ENCODE results near the gene EXOC4. TPM values are rescaled to one million over a fixed set of nuclear protein-coding genes. Genes with fewer than 3 reads are reported as not detected.

Gene EXOC4
- total RNA-seq, 2 experiments from 2014 or later = 58.0 to 59.9 TPM

DNA sequence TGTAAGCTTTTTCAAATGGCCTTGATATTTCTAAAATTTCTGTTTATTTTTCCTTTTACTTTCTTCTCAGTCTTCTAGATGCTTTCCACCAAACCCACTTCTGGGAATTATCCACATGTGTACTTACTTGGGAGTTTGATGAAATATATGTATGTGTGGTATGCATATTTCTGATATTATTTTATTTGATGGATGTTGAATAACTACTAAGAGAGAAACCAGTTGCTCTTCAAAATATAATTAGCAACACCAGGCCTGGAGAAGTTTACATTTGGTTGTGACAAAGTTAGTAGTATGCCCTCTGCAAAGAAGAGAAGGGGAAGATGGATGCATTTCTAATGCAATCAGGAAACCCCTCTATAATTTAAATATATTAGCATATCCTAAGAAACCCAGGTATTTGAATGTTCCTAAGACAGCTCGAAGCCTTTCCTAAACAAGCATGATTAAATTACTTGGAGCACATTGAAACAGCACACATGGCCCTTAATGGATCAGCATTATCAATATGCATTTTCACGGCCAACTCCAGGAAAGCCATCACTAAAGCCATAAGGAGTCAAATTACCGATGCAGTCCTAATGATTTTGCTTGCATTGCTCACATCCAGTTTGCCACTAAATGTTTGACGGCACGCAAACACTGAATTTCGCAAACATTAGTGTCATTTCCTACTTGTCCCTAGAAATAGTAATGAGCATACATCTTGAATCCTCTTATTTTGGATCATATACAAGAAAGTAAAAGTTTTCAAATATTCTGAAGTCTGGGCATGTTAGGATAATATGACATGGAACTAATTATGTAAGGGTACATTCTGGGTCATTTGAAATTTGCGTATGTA, 393.8 kb downstream of the EXOC4 start:
- Histone ChIP-seq H3K36me3 (ENCODE audit: insufficient read depth, low read length) (no peaks in the 10 kb centered on the region), H3K4me1 (ENCODE audit: insufficient read depth, low read length) (no peaks in the 10 kb centered on the region), H3K27ac (ENCODE audit: low read depth in 1 of 2, low read length in 2 of 2) (no peak overlapping the region), H3K27me3 (ENCODE audit: control insufficient read depth in 1 of 2, insufficient read depth in 2 of 2, low read length in 2 of 2) (no peaks in the 10 kb centered on the region), H3K4me3 (ENCODE audit: low read length) (no peak overlapping the region), H3K9me3 (ENCODE audit: control insufficient read depth in 1 of 2, insufficient read depth in 1 of 2, low read length in 2 of 2) (no peaks in the 10 kb centered on the region)
- ChIA-PET POLR2A (no interaction called here), CTCF (no interaction called here)
- intact Hi-C loops (cut with DNase I, micrococcal nuclease) = no loop called here
- Mint-ChIP-seq H3K27ac (no peak overlapping the region), H3K4me1 (ENCODE audit: low read depth) (no peaks in the 10 kb centered on the region), H3K4me3 (no peak overlapping the region), H3K36me3 (ENCODE audit: low read depth) (peaks cover 23% of the 10 kb centered on the region), H3K27me3 (no peaks in the 10 kb centered on the region), H3K9me3 (peaks cover 3% of the 10 kb centered on the region)
- DNase-seq (no peak), ATAC-seq (ENCODE audit: poor library complexity) (no peak)
- TF ChIP-seq, protein P1, sequence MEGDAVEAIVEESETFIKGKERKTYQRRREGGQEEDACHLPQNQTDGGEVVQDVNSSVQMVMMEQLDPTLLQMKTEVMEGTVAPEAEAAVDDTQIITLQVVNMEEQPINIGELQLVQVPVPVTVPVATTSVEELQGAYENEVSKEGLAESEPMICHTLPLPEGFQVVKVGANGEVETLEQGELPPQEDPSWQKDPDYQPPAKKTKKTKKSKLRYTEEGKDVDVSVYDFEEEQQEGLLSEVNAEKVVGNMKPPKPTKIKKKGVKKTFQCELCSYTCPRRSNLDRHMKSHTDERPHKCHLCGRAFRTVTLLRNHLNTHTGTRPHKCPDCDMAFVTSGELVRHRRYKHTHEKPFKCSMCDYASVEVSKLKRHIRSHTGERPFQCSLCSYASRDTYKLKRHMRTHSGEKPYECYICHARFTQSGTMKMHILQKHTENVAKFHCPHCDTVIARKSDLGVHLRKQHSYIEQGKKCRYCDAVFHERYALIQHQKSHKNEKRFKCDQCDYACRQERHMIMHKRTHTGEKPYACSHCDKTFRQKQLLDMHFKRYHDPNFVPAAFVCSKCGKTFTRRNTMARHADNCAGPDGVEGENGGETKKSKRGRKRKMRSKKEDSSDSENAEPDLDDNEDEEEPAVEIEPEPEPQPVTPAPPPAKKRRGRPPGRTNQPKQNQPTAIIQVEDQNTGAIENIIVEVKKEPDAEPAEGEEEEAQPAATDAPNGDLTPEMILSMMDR (IDR thresholded peaks at IDR 0.05) = no peak

DNA sequence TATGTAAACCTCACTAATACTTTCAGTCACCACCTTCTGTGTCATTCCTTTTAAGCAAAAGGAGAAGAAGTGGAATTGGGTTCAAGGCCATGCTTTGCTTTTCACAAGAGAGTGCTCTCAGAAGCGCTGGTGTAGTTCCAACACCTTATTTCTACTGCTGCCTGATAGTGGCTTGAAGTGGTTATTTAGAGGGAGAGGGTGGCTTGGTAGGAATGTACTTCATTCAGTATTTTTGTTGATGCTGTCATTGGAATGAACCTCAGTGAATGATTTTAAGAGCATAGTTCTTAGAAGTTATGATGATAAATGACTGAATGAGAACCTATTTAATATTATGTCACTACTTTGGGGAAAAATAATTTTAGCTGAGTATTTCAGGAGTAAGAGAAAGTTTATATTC, 396.7 kb downstream of the EXOC4 start:
- Mint-ChIP-seq H3K27ac (no peak overlapping the region), H3K36me3 (ENCODE audit: low read depth) (peaks cover 4% of the 10 kb centered on the region), H3K4me1 (ENCODE audit: low read depth) (no peaks in the 10 kb centered on the region), H3K9me3 (no peaks in the 10 kb centered on the region), H3K4me3 (no peak overlapping the region), H3K27me3 (no peaks in the 10 kb centered on the region)
- CTCF ChIA-PET = no interaction called here
- intact Hi-C loops (cut with DNase I, micrococcal nuclease) = no loop called here
- Histone ChIP-seq H3K4me1 (ENCODE audit: insufficient read depth, low read length) (no peaks in the 10 kb centered on the region), H3K27ac (ENCODE audit: low read depth in 1 of 2, low read length in 2 of 2) (no peak overlapping the region), H3K36me3 (ENCODE audit: insufficient read depth, low read length) (no peaks in the 10 kb centered on the region), H3K27me3 (ENCODE audit: control insufficient read depth in 1 of 2, insufficient read depth in 2 of 2, low read length in 2 of 2) (no peaks in the 10 kb centered on the region), H3K4me3 (ENCODE audit: low read length) (no peak overlapping the region), H3K9me3 (ENCODE audit: control insufficient read depth in 1 of 2, insufficient read depth in 1 of 2, low read length in 2 of 2) (no peaks in the 10 kb centered on the region)
- TF ChIP-seq, protein P1 (IDR thresholded peaks at IDR 0.05) = no peak
- no peak for ATAC-seq (ENCODE audit: poor library complexity)
- POLR2A ChIA-PET = no interaction called here
- DNase-seq = no peak

DNA sequence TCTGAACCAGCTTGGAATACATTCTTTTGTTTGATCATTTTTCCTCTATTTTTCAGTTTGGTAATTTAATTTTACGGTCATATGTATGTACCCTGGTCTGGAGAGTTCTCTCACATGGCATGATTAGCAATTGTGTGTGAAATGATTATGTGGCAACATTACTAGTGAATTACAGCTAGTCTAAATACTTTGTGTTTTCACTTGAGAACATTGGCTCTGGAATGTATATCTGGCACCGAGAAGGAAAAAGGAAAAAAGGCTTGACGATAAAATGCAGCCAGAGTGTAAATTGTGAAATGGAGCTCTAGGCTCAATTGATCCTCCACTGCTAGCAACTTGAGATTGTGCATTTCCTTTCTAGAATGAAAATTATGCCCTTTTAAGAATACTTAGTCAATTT, 397.2 kb downstream of the EXOC4 start:
- Mint-ChIP-seq H3K9me3 (no peaks in the 10 kb centered on the region), H3K4me3 (no peak overlapping the region), H3K27me3 (no peaks in the 10 kb centered on the region), H3K27ac (no peak overlapping the region), H3K36me3 (ENCODE audit: low read depth) (peaks cover 4% of the 10 kb centered on the region), H3K4me1 (ENCODE audit: low read depth) (no peaks in the 10 kb centered on the region)
- intact Hi-C loops (cut with DNase I, micrococcal nuclease) = no loop called here
- ChIA-PET CTCF (no interaction called here), POLR2A (no interaction called here)
- Histone ChIP-seq H3K4me1 (ENCODE audit: insufficient read depth, low read length) (no peaks in the 10 kb centered on the region), H3K27me3 (ENCODE audit: control insufficient read depth in 1 of 2, insufficient read depth in 2 of 2, low read length in 2 of 2) (no peaks in the 10 kb centered on the region), H3K4me3 (ENCODE audit: low read length) (no peak overlapping the region), H3K27ac (ENCODE audit: low read depth in 1 of 2, low read length in 2 of 2) (no peak overlapping the region), H3K36me3 (ENCODE audit: insufficient read depth, low read length) (no peaks in the 10 kb centered on the region), H3K9me3 (ENCODE audit: control insufficient read depth in 1 of 2, insufficient read depth in 1 of 2, low read length in 2 of 2) (no peaks in the 10 kb centered on the region)
- ATAC-seq (ENCODE audit: poor library complexity) (no peak), DNase-seq (no peak)
- TF ChIP-seq, protein P1 (IDR thresholded peaks at IDR 0.05) = no peak
